HG03354 (cell line): ENCODE results near the gene PRCP.

Experiments
- ATAC-seq: cut with Tn5 transposase; IDR thresholded peaks from one replicate; pipeline ENCODE4 v1.9.1; 2021; ENCODE audit warnings: mild to moderate bottlenecking; ENCODE audit not compliant: unreplicated experiment, poor library complexity, severe bottlenecking

The PRCP gene

GRCh38 chr11:82908311-82908710, 8.1 kb upstream of the PRCP start:
- no peak for ATAC-seq

DNA sequence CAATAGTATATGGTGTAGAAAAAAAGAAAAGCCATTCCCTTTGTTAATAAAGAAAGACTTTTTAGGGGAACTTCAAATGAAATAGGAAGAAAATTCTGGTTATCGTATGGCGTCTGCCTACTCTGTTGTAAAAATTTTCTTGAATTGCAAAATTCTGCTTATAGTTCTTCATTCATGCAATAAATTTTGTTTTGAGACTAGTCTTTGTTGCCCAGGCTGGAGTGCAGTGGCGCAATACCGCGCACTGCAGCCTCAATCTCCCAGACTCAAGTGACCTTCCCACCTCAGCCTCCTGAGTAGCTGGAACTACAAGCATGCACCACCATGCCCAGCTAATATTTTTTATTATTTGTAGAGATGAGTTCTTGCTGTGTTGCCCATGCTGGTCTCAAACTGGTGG, 7.1 kb upstream of the PRCP start:
- no peak for ATAC-seq

DNA sequence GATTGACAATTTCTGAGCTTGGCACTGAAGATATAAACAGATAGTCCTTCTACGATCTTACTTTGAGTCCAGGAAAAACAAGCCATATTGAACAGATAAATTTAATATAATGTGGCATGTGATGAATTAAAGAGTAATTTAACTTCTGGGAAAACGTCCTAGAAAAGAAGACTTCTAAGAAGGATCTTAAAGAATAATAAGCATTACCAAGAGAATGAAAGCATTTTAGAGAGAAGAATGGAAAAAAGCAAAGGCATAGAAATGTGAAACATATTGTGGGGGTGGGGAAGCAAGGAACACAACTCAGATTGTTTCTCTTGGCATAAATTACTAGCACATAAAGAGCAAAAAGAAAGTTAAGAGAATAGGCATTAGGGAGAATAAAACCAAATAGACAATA, 6.7 kb upstream of the PRCP start:
- ATAC-seq = no peak

GRCh38 chr11:82906236-82906635, 6.0 kb upstream of the PRCP start:
- ATAC-seq = no peak

- no peak for ATAC-seq
These were observed 3.8 kb upstream of the PRCP start for GRCh38 chr11:82903843-82904586.

DNA sequence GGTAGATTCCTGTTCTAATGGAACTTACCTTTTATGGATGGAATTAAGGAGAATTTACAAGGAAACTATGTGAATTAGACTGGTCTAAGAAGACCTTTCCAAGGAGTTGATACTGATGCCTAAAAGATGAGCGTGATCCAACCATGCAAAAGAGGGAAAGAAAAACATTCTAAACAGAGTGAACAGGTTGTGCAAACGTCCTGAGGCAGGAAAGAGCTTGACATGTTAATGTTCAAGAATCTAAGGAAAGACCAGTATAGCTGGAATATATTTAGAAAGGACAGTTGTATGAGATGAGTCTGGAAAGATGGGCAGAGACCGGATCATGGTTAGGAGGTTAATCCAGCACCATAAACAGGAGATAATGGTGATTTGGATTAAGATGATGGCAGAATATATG, 2.6 kb upstream of the PRCP start:
- ATAC-seq = no peak

DNA sequence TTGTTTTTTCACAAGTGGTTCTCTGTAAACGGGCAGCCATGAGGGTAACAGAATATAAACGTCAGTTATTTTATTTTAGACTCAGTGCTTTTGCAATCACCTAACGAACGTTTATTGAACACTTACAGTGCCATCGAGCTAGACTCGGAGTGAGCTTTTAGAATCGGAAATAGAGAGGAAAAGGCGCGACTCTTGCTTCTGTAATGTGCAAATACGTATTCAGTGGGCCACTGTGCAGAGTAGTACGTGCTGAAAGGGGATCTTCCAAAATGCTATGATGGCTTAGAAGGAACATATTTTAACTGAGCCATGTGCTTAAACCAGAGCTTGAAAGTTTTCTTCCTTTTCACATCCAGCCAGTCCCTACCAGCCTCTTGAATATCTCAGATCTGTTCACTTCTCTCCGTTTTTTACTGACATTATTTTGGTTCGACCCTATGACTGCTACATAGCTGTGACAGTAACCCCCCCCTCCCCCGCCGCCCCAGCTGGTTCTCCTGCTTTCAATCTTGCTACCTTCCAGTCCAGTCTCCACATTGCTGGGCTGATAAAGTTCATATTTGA, 1.8 kb upstream of the PRCP start:
- ATAC-seq = no peak

DNA sequence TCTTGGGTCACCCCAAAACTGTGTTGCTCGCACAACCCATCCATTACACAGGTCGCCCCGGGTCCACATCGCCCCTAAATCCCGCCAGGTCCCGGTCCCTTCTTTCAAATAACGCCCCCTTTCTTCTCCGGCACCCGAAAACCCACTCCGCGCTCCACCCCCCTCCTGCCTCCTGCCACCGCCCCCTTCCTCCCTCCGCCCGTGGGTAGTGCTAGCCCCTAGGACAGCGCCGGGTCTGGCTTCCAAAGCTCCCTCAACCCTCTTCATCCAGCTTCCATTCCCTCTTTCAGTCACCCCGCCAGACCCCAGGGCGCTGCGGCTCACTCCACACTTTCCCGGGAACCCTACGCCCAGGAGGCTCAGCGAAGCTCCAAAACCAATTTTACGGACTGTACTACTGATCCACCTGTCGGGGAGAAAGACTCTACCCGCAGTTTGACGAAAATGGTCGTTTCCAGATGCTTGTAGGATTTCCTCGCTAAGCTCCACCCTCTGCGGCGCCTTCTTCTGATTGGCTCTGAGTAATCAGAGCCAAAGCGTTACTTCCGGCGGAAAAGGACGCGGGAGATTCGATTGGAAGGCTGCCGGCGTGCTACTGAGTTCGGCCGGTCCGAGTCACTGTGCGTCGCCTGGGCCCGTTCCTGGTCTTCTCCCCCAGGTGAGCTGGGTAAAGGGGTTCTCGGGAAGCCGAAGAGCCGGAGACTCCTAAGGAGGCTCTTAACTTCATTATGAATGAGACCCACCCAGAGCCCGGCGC, 1.1 kb upstream of the PRCP start, which contains the start of gene DDIAS:
Gene DDIAS, plus strand, starts transcription at position 572 of the 757 bp plus-strand sequence. CDS start 13,003 bp downstream, outside the sequence.
- peak; percentile 74 for ATAC-seq

DNA sequence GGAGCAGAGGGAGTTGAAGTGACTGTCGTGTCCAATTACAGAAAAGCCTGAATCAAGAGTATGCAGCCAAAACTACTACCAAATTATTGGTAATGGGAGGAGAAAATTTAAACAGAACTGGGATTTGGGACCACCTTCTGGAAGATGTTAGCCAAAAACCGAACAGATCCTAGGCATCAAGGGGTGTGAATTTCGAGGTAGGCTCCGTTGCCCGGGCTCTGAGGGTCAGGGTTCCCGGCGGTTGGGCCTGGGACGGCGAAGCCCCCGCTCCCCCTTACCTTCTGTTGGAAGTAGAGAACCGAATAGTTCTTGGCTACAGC, 313 bp downstream of the PRCP start:
- ATAC-seq = no peak

DNA sequence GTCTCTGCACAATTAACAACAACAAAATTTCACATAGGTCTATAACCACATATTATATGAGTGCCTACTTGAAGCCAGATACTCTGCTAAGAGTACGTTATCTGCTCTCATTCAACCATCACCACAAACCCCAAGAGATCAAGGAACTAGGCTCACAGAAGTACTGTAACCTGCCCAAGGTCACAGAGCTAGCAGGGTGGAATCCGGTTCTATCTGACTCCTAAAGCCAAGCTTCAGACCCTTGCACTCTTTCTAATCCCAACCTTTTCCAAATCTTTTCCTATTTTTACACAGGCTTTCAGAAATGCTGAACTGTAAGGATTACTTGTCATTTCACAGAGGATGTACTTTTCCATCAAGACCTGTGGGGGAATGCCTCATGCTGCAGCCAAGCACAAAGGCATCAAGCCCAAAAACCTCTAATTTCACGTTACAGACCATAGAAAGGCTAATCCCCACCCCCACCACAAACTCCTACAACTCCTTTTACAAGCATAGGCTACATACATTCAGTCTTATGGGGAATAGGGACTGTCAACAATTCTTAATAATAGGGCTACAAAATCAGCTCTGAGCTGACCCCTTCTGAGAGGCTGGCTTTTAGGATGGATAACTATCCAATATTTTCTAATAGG, 927 bp downstream of the PRCP start:
- ATAC-seq = no peak

DNA sequence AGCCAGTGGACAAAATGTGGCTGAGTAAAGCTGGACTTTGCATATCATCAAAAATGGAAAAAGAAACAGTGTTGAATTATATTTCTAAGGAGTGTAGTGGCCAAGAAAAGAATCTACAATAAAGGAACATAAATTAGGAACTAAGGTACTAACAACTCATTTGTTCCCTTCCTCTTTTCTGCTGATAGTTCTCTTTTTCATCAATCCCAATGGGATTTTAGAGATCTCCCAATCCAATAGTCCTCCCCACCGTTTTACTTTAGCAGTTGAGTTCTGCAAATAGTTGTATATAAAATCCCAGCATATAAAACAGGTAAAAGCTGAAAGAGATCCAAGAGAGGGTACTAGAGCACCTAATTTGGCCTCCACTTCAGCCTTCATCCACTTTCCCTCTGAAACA, 2.0 kb downstream of the PRCP start:
- ATAC-seq = no peak

DNA sequence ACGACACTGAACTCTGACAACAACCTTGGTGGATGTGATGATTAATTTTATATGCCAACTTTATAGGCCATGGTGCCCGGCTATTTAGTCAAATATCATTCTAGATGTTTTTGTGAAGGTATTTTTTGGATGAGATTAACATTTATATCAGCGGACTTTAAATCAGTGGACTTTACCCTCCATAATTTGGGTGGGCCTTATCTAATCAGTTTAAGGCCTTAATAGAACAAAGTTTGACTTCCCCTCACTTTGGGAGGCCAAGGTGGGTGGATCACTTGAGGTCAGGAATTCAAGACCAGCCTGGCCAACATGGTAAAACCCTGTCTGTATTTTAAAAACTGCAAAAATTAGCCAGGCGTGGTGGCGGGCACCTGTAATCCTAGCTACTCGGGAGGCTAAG, 4.0 kb downstream of the PRCP start:
- ATAC-seq = no peak

- ATAC-seq = peak; percentile 40
These were observed 4.7 kb downstream of the PRCP start for GRCh38 chr11:82895437-82896091.

DNA sequence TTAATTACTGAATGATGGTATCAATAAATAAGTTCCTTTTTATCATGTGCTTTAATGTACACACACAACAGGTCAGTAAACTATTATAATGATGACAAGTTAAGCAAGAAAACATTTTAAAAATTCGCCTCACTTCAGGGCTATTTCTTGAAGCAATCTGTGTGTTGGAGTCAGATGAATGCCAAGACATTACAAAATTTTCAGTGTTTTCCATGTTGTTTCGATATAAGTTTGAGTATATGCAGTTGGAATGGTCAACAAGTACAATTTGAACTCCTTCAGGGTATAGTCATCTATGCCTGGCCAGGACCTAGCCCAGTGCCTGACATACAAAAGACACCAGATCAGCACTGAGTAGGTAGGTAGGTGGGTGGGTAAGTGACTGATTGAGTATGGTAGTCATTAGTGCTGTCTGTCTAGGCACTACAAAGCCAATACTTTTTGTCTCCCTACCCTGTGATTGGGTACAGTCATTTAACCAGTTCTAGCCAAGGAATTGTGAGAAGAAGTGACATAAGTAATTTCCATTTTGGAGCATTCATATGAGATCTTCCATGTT, 7.5 kb downstream of the PRCP start:
- ATAC-seq = no peak

GRCh38 chr11:82890936-82891335, 9.3 kb downstream of the PRCP start:
- no peak for ATAC-seq

GRCh38 chr11:82890002-82890341, 10.3 kb downstream of the PRCP start:
- no peak for ATAC-seq

- ATAC-seq = no peak
These were observed 10.9 kb downstream of the PRCP start for GRCh38 chr11:82889133-82890001.

- no peak for ATAC-seq
These were observed 16.4 kb downstream of the PRCP start for GRCh38 chr11:82883853-82884252.
